Head of caudate nucleus (tissue), 42 donors: ENCODE measurements around the gene SNTN.

Experiments
- DNase-seq, 42 donors: peaks; one replicate each; pipeline versions ENCODE4 v3.0.0 to v3.0.0-alpha.2; 2020 to 2021; ENCODE audit warnings: mixed read lengths in 7 of 42
- intact Hi-C: fragments of 100-400 bp; cut with DNase I; formaldehyde crosslinking; loops from one replicate; pipeline ENCODE4 v1.15.0; 2022

SNTN gene

DNA sequence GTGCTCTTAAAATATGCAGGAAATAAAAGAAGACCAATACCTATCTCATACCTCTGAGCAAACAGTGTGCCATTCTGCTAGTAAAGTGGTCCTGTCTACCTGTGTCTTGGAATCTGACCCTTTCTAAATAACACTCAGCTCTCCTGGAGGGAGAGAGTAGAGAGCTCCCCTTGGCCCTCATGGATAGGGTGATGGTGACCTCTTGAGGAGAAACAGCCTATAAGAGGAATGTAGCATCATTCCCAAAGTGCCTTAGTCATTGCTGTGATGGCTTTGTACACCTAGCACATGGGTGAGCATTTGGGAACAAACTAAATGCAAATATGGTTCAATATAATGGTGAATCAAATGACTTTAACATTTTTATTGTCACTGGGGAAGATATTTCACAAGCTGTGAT is 10.0 kb downstream of the SNTN start:
- intact Hi-C loops, result no loop called here
- DNase-seq, result no peak

DNA sequence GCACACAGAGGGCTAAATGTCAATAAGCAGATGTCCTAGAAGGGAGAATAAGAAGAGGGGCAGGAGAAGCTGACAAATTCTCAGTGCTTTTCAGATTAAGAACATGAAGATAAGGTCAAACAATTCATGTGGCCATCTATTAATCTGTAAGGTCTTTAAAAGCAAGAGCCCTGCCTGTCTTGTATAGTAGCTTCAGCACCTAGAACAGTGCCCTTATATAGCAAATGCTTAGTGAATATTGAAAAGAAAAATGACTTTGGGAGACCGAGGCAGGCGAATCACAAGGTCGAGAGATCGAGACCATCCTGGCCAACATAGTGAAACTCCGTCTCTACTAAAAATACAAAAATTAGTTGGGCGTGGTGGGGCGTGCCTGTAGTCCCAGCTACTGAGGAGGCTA is 18.1 kb downstream of the SNTN start:
- no peak for DNase-seq
- intact Hi-C loops, result no loop called here

DNA sequence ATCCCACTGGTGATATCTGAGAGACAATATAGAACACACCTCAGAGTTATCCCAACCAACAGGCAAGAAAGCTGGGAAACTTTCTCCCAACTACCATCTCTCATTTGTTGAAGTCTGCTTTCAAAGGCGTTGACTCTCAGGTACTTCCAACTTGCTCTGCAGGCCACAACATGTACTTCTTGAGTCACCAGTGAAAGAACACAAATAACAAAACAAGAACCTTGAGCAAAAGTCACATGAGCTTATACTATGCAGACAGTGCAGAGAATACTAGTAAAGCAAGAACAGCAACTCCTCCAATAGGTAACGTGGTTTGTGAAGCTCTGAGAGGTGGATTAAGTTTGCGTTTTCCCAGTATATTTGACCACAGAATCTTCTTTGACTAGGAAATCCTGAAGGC is 20.6 kb downstream of the SNTN start:
- intact Hi-C loops, result no loop called here
- DNase-seq, result no peak

DNA sequence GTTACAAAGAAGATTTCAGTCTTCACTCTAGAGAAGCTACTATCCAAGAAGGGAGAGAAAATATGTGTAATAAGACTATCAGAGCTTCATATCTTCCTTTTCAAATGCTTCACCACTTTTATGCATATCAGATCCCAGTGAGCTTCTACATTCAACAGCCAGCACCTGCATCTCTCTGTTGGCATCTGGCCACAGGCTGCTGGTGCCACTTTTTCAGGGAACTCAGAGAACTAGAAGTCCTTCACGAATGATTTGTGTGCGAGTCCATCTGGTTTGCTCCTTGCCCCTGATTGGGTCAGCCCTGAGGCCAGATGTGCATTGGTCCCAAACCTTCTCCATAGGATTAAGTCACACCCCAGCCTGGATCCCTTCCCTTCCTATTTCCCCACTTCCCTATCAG is 22.1 kb downstream of the SNTN start:
- peak in 7 of 42 donors; percentile 2 to 43 (median 11) for DNase-seq
- intact Hi-C loops, result no loop called here

DNA sequence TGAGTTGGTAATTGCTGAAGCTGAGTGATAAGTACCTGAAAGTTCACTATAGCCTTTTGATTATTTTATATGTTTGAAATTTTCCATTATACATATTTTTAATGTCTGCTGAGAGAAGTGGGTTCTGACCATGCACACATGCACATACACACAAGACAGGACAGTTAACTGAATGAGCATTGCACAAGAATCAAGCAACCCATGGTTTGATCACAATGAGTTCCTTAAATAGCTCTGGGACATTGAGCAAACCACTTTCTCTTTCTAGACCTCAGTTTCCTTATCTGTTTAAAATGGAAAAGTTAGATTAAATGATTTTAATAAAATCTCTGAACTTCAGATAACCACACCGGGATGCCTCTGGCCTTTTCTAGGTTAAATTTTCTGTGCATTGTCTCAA is 26.7 kb downstream of the SNTN start:
- no peak for DNase-seq
- intact Hi-C loops, result no loop called here

DNA sequence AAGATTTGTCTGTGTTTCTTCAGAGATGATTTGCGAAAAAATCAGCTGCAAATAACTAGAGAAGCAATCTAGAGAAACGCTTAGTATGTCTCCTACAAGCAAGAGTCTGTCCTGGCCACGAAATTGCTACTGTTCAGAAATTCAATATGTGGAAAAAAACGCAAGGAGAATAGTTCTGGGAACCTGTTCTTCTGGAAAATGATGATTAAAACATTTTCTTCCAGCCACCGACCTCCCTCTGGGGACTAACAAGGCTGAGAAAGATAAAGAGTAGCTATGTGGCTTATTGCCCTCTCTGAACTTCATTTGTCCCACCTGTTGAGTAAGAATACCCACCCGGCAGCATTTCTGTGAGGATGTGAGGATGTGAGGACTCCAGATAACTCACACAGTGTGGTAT is 31.6 kb downstream of the SNTN start:
- DNase-seq, result no peak
- intact Hi-C loops, result no loop called here

DNA sequence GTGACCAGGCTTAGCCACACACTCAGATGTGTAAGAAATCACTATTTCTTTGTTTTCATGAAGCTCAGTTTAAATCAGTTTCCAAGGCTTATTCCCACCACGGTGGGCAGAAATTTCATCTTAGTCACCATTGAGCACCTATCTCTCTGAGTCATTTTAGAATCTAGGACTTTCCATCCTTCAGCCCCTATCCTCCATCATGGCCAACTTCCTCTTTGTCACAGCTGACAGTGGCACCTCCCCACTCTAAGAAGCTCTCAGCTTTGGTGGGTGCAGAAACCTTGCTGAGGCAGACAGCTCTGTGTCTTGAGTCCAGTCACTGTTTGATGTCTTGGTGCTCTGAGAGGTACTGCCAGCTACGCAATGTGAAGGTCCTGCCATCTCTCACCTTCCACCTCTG is 32.9 kb downstream of the SNTN start:
- DNase-seq, result no peak
- intact Hi-C loops, result no loop called here

DNA sequence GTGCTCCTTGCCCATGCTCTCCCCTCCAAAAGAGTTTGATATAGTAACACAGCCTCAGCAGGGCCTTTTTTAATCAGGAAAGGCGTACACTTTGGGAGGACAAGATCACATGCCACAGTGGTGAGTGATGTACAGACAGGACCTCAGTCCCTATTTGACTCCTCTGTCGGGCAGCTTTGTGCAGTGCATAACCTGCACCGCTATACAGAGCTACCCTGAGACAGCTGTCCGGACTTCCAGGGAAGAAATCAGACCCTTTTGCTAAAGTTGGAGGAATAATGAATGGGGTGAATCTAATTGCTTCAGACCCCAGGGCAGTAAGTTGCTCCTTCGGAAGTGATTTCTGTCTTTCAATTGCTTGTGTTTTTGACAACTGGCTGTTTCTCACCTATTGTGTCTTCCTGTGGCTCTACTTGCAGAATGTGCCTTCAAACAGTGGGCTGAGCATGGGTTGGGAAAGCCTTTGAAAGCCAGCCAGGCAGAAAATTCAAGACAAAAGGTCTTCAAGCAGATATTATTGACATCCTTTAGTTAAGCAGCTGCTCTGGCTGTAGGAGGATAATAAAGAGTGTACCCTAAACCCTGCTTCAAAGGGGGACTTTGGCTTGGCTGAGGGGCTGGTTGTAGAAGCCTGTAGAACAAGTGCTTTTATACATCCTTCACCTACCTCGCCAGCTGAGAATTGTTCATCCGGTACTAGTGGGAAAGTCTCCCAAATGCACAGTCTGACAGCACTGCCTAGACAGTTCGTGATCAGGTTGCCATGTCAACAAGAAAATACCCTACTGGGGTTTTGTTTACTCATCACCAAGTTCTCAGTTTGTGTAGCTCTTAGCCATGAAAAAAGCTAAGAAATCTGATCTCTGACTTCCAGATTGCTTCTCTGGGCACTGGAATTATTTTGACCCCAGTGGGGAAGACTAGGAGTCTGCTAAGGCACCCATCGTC is 35.1 kb downstream of the SNTN start:
- intact Hi-C loops, result no loop called here
- DNase-seq, result no peak

DNA sequence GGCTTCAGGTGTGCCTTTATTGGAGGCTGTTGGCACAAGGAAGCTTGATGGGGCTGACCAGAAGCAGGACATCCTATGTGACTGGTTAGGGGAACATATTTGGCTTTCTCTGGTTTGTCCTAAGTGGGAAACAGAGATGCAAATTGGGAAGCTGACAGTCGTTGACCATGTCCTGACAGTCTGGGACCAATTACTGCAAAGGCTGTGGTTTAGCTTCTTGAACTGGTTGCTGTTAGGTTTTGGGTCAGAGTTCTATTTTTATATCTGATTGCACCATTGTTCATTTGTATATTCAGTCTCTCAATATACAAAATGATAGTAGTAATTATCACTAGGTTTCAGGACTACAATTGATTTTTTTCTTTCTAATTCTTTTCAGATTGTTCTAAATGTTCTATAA is 36.8 kb downstream of the SNTN start:
- intact Hi-C loops, result no loop called here
- no peak for DNase-seq

DNA sequence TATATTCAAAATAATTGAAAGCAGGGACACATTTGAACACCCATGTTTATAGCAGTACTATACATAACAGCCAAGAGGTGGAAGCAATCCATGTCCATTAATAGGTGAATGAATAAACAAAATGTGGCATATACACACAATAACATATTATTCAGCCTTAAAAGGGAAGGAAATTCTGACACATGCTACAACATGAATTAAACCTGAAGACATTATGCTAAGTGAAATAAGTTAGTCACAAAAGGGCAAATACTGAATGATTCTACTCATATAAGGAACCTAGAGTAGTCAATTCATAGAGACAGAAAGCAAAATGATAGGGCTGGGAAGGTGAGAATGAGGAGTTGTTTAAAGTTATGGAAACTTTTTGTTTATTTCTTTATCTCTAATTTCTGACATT is 40.9 kb downstream of the SNTN start:
- intact Hi-C loops, result no loop called here
- DNase-seq, result no peak

DNA sequence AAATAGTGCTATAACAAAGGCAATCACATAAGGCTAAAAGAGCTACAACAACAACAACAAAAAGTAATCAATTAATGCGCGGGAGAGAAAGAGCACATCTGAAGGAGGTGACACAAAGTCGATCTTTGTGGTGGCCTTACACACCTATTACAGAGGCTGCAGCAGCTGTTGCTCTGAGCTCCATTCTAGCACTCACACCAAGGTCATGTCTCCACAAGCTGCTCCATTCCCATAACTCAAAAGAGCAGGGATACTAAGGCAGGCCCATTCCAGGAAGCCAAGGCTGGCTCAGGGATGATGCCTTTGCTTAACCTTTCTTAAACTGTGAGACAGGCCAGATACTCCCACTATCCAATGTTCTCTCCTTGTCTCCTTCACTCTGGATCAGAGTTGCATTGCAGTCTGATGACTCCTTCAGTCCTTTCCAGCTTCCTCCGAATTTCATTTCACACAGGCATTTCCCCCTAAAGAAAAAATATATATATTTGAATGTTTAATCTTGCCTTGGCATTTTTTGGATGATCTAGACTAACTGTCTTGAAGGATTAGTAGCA is 52.7 kb downstream of the SNTN start:
- DNase-seq, result no peak

DNA sequence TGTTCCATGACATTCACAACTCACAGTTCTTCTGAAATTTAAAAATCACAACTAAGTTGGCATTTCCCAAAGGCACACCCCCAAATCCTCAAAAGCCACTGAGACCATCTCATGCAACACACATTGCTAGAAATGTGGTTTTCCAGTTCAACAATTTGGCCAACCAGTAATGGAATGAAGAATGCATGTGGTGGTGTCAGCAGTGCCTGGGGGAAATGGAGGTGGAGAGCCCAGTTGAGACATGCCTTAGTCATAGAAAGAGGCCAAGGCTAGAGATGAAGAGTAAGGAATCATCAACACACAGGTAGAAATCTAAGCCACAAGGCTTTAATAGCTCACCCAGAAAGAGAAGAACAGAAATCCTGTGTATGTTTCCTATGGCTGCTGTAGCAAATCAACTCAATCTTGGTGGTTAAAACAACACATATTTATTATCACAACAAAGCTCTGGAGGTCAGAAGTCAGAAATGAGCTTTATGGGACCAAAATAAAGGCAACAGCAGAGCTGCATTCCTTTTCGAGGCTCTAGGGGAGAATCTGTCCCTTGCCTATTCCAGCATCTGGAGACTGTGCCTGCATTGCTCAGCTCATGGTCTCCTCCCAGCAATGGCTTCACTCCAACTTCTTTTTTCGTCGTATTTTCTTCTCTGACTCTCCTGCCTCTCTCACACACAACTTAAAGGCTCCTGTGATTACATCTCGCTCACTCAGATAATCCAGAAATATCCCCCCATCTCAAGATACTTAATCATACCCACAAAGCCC is 54.0 kb downstream of the SNTN start:
- no peak for DNase-seq
- intact Hi-C loops, result no loop called here

More for the DNA sequence above, 52.7 kb downstream of the SNTN start:
- intact Hi-C loops, result no loop called here

DNA sequence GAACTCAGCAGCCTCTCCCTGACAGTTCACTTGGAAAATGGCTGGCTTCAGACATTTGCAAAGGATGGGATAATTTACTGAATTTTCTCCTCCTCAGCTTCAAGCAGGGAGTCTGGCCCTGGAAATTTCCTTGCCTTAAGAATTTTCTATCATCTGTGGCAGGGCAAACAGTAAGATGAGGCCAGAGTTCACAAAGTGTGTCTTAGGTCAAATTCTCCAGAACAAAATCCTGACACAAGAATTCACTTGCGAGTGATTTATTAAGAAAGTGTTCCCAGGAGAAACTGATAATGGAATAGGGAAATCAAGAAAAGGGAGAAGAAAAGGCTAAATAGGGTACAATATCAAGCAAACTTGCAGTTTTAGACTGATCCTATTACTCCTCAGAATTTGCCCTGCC is 55.3 kb downstream of the SNTN start:
- intact Hi-C loops, result no loop called here
- DNase-seq, result no peak

DNA sequence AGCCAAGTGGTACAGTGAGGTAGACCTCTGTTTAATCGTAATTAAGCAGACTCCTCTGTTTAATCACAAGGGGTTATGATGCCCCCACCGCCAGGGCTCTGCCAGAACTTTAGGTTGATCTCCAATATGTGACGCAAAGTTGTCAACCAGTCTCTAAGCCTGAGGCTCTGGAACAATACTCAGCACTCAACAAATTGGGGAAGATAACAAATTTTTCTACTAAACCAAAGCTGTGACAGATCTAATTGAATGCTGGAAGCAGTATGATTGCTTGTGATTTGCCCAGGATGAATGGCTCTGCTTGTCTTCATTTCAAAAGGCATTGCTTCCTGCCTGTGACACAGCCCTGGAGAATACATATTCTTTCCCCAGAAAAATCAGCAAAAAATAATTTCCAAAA is 57.1 kb downstream of the SNTN start:
- intact Hi-C loops, result no loop called here
- DNase-seq, result no peak
